GM23338 (cell line): Measurements from ENCODE around the gene SEC22A.

Experiments
- CREB1 ChIP-seq: fragments of 250-450 bp; sonication (Bioruptor Pico); IDR thresholded peaks from 2 replicates; pipeline ENCODE4 v1.5.0; 2020; ENCODE audit warnings: low read depth, mild to moderate bottlenecking, moderate library complexity
- CTCF ChIP-seq, 2 experiments: fragments of 200-600 bp in 1 of 2; sonication (generic) in 1 of 2; conservative IDR thresholded peaks; 2 replicates each; pipeline versions ENCODE4 v1.5.1 to v1.6.1; 2016 to 2017; ENCODE audit warnings: antibody characterized with exemption in 2 of 2, low read depth in 2 of 2, mild to moderate bottlenecking in 2 of 2, moderate library complexity in 1 of 2
- EZH2phosphoT487 ChIP-seq: fragments of 200-600 bp; sonication (generic); IDR thresholded peaks from one replicate; pipeline ENCODE4 v1.8.1; 2018; ENCODE audit warnings: antibody characterized with exemption; ENCODE audit not compliant: unreplicated experiment
- JUNB ChIP-seq: IDR thresholded peaks from one replicate; pipeline ENCODE4 v1.6.1; 2016; ENCODE audit warnings: antibody characterized with exemption; ENCODE audit not compliant: unreplicated experiment

- TF ChIP-seq CTCF (conservative IDR thresholded peaks at IDR 0.05; ENCODE audit: low read depth in 2 of 2) (no peak), JUNB (no peak), EZH2phosphoT487 (no peak), CREB1 (no peak)
Observed at GRCh38 chr3:123318374-123318773, 116.6 kb downstream of the SEC22A start.
